ENCODE results near the gene CDK13. TPM values are rescaled to one million over a fixed set of nuclear protein-coding genes. Genes with fewer than 3 reads are reported as not detected.
"Not testable (repeated sequence)": the region's sequence is repeated elsewhere in the genome, so short reads cannot be mapped to it uniquely, and the experiment has no call there.

The CDK13 gene

GRCh38 chr7:40148247-40148580 is 198.2 kb downstream of the CDK13 start:
- not testable (repeated sequence) for H2BK5ac ChIP-seq (ENCODE audit: low read depth, low read length, poor library complexity, severe bottlenecking); H2BK12ac ChIP-seq (ENCODE audit: low read length in 2 of 2); H4K91ac ChIP-seq (ENCODE audit: low read length); H3K4ac ChIP-seq (ENCODE audit: low read depth in 1 of 2, low read length in 2 of 2); H3K9me3 ChIP-seq (ENCODE audit: control insufficient read depth, low read length); H3K4me3 ChIP-seq (ENCODE audit: insufficient read depth in 1 of 2, low read depth in 1 of 2, low read length in 2 of 2); H3K79me1 ChIP-seq (replicated peaks; ENCODE audit: low read length, poor library complexity, severe bottlenecking); DNase-seq; H3K27me3 ChIP-seq (ENCODE audit: control insufficient read depth in 1 of 2, insufficient read depth in 1 of 2, low read length in 2 of 2); H3K18ac ChIP-seq (ENCODE audit: low read depth in 1 of 2, low read length in 2 of 2); H3K4me2 ChIP-seq (ENCODE audit: low read length, poor library complexity, severe bottlenecking); H3K14ac ChIP-seq (ENCODE audit: low read length in 2 of 2); H3K23ac ChIP-seq (ENCODE audit: low read length in 2 of 2); H2AFZ ChIP-seq (ENCODE audit: low read depth, low read length); H3K4me1 ChIP-seq (ENCODE audit: control insufficient read depth, insufficient read depth, low read depth, low read length); H4K8ac ChIP-seq (ENCODE audit: low read length); H2BK120ac ChIP-seq (ENCODE audit: low read depth, low read length); H3K36me3 ChIP-seq (ENCODE audit: control insufficient read depth in 1 of 2, insufficient read depth in 2 of 2, low read depth in 1 of 2, low read length in 2 of 2); H3K9ac ChIP-seq (ENCODE audit: low read length); H2AK5ac ChIP-seq (ENCODE audit: low read length, severe bottlenecking); H2BK15ac ChIP-seq (ENCODE audit: low read depth, poor library complexity, severe bottlenecking); H3K27ac ChIP-seq (ENCODE audit: low read length, poor library complexity, severe bottlenecking)
- WGBS, result 96% methylated on average over 7 of the region's 7 CpGs

- H4K91ac ChIP-seq (ENCODE audit: low read length), result no peak overlapping the region
These were observed 198.6 kb downstream of the CDK13 start for GRCh38 chr7:40148671-40149070.

More at GRCh38 chr7:40148671-40149070, 198.6 kb downstream of the CDK13 start:
- Histone ChIP-seq H2BK120ac (ENCODE audit: low read depth, low read length) (no peak overlapping the region), H3K79me1 (replicated peaks; ENCODE audit: low read length, poor library complexity, severe bottlenecking) (no peaks in the 10 kb centered on the region), H4K8ac (ENCODE audit: low read length) (no peak overlapping the region), H2BK15ac (ENCODE audit: low read depth, poor library complexity, severe bottlenecking) (no peak overlapping the region), H3K4ac (ENCODE audit: low read depth in 1 of 2, low read length in 2 of 2) (no peak overlapping the region), H2AFZ (ENCODE audit: low read depth, low read length) (no peak overlapping the region), H3K9ac (ENCODE audit: low read length) (no peak overlapping the region), H2BK5ac (ENCODE audit: low read depth, low read length, poor library complexity, severe bottlenecking) (no peak overlapping the region), H3K14ac (ENCODE audit: low read length in 2 of 2) (no peak overlapping the region), H3K27ac (ENCODE audit: low read length, poor library complexity, severe bottlenecking) (no peak overlapping the region), H3K9me3 (ENCODE audit: control insufficient read depth, low read length) (no peaks in the 10 kb centered on the region), H2BK12ac (ENCODE audit: low read length in 2 of 2) (no peak overlapping the region), H3K23ac (ENCODE audit: low read length in 2 of 2) (no peak overlapping the region), H3K27me3 (ENCODE audit: control insufficient read depth in 1 of 2, insufficient read depth in 1 of 2, low read length in 2 of 2) (no peaks in the 10 kb centered on the region), H2AK5ac (ENCODE audit: low read length, severe bottlenecking) (no peak overlapping the region), H3K18ac (ENCODE audit: low read depth in 1 of 2, low read length in 2 of 2) (no peak overlapping the region), H3K36me3 (ENCODE audit: control insufficient read depth in 1 of 2, insufficient read depth in 2 of 2, low read depth in 1 of 2, low read length in 2 of 2) (no peaks in the 10 kb centered on the region), H3K4me1 (ENCODE audit: control insufficient read depth, insufficient read depth, low read depth, low read length) (no peaks in the 10 kb centered on the region), H3K4me2 (ENCODE audit: low read length, poor library complexity, severe bottlenecking) (no peak overlapping the region), H3K4me3 (ENCODE audit: insufficient read depth in 1 of 2, low read depth in 1 of 2, low read length in 2 of 2) (no peak overlapping the region)
- no peak for DNase-seq
- WGBS, result 99% methylated on average over 2 of the region's 2 CpGs

Small RNA genes within 50 kb of the gene (small RNA-seq; reads per million reads assigned to genes)
- gene AC006023.1 (ENCODE audit: low read depth) (not detected), gene AC006023.2 (ENCODE audit: low read depth) (not detected)

Measured in mesenchymal stem cell (in vitro differentiated cells and primary cell).